HEK293 (cell line): ENCODE measurements around the gene DARS2.

Source experiments
- GFI1B ChIP-seq: fragments of 450-650 bp; formaldehyde crosslinking; IDR thresholded peaks from 2 replicates; pipeline ENCODE4 v1.5.1; 2016; ENCODE audit warnings: missing biosample characterization, missing genetic modification characterization
- GLI4 ChIP-seq: fragments of 450-650 bp; formaldehyde crosslinking; IDR thresholded peaks from 2 replicates; pipeline ENCODE4 v1.5.1; 2016; ENCODE audit warnings: missing biosample characterization, missing genetic modification characterization
- HOXD13 ChIP-seq: sonication (generic); formaldehyde crosslinking; IDR thresholded peaks from 2 replicates; pipeline ENCODE4 v1.8.0; 2022; ENCODE audit warnings: missing genetic modification reagents, borderline replicate concordance
- KLF8 ChIP-seq: fragments of 450-650 bp; formaldehyde crosslinking; IDR thresholded peaks from 2 replicates; pipeline ENCODE4 v1.5.1; 2016; ENCODE audit warnings: missing biosample characterization, missing genetic modification characterization
- KLF9 ChIP-seq: fragments of 450-650 bp; formaldehyde crosslinking; IDR thresholded peaks from 2 replicates; pipeline ENCODE4 v1.5.1; 2016; ENCODE audit warnings: missing biosample characterization, missing genetic modification characterization, low read depth
- RBAK ChIP-seq: fragments of 450-650 bp; formaldehyde crosslinking; IDR thresholded peaks from 2 replicates; pipeline ENCODE4 v1.5.1; 2016; ENCODE audit warnings: missing biosample characterization, missing genetic modification characterization
- SALL2 ChIP-seq: fragments of 450-650 bp; formaldehyde crosslinking; IDR thresholded peaks from 2 replicates; pipeline ENCODE4 v1.5.0; 2017; ENCODE audit warnings: missing biosample characterization, mild to moderate bottlenecking, missing genetic modification characterization, borderline replicate concordance
- SCRT2 ChIP-seq: fragments of 450-650 bp; formaldehyde crosslinking; IDR thresholded peaks from 2 replicates; pipeline ENCODE4 v1.5.1; 2016; ENCODE audit warnings: missing biosample characterization, missing genetic modification characterization
- SP2 ChIP-seq: fragments of 450-650 bp; formaldehyde crosslinking; IDR thresholded peaks from 2 replicates; pipeline ENCODE4 v1.5.1; 2016; ENCODE audit warnings: missing biosample characterization, missing genetic modification characterization
- YY2 ChIP-seq: fragments of 450-650 bp; formaldehyde crosslinking; IDR thresholded peaks from 2 replicates; pipeline ENCODE4 v1.5.1; 2016; ENCODE audit warnings: missing biosample characterization, missing genetic modification characterization
- ZBTB17 ChIP-seq: fragments of 450-650 bp; formaldehyde crosslinking; IDR thresholded peaks from 2 replicates; pipeline ENCODE4 v1.5.1; 2016; ENCODE audit warnings: missing biosample characterization, missing genetic modification characterization
- ZNF140 ChIP-seq: fragments of 450-650 bp; formaldehyde crosslinking; IDR thresholded peaks from 2 replicates; pipeline ENCODE4 v1.5.1; 2016; ENCODE audit warnings: missing biosample characterization, missing genetic modification characterization
- ZNF169 ChIP-seq: fragments of 450-650 bp; formaldehyde crosslinking; IDR thresholded peaks from 2 replicates; pipeline ENCODE4 v1.5.1; 2016; ENCODE audit warnings: missing biosample characterization, missing genetic modification characterization
- ZNF174 ChIP-seq: fragments of 450-650 bp; formaldehyde crosslinking; IDR thresholded peaks from 2 replicates; pipeline ENCODE4 v1.5.0; 2017; ENCODE audit warnings: missing biosample characterization, mild to moderate bottlenecking, missing genetic modification characterization
- ZNF221 ChIP-seq: fragments of 450-650 bp; formaldehyde crosslinking; IDR thresholded peaks from 2 replicates; pipeline ENCODE4 v1.5.1; 2017; ENCODE audit warnings: missing biosample characterization, missing genetic modification characterization, borderline replicate concordance
- ZNF223 ChIP-seq: fragments of 450-650 bp; formaldehyde crosslinking; IDR thresholded peaks from 2 replicates; pipeline ENCODE4 v1.5.1; 2016; ENCODE audit warnings: missing biosample characterization, missing genetic modification characterization
- ZNF391 ChIP-seq: fragments of 450-650 bp; formaldehyde crosslinking; IDR thresholded peaks from 2 replicates; pipeline ENCODE4 v1.5.1; 2016; ENCODE audit warnings: low read depth, missing biosample characterization, missing genetic modification characterization, borderline replicate concordance
- ZNF423 ChIP-seq: fragments of 450-650 bp; formaldehyde crosslinking; IDR thresholded peaks from 2 replicates; pipeline ENCODE4 v1.5.1; 2016; ENCODE audit warnings: missing biosample characterization, missing genetic modification characterization
- ZNF501 ChIP-seq: fragments of 450-650 bp; formaldehyde crosslinking; IDR thresholded peaks from 2 replicates; pipeline ENCODE4 v1.5.1; 2016; ENCODE audit warnings: missing biosample characterization, missing genetic modification characterization
- ZNF510 ChIP-seq: fragments of 450-650 bp; formaldehyde crosslinking; IDR thresholded peaks from 2 replicates; pipeline ENCODE4 v1.5.1; 2018; ENCODE audit warnings: mild to moderate bottlenecking, missing genetic modification characterization, missing biosample characterization; ENCODE audit not compliant: insufficient replicate concordance
- ZNF623 ChIP-seq: fragments of 450-650 bp; formaldehyde crosslinking; IDR thresholded peaks from 2 replicates; pipeline ENCODE4 v1.5.1; 2016; ENCODE audit warnings: missing biosample characterization, missing genetic modification characterization
- ZNF629 ChIP-seq: fragments of 450-650 bp; formaldehyde crosslinking; IDR thresholded peaks from 2 replicates; pipeline ENCODE4 v1.5.1; 2017; ENCODE audit warnings: missing biosample characterization, missing genetic modification characterization
- ZNF76 ChIP-seq: fragments of 450-650 bp; formaldehyde crosslinking; IDR thresholded peaks from 2 replicates; pipeline ENCODE4; 2016; ENCODE audit warnings: low read depth, missing biosample characterization, missing genetic modification characterization, borderline replicate concordance
- ZSCAN30 ChIP-seq: fragments of 450-650 bp; IDR thresholded peaks from 2 replicates; pipeline ENCODE4 v1.5.1; 2018; ENCODE audit warnings: missing biosample characterization, mild to moderate bottlenecking, missing genetic modification characterization, moderate library complexity
- TF ChIP-seq, protein P1 (sequence below): fragments of 450-650 bp; formaldehyde crosslinking; IDR thresholded peaks from 2 replicates; pipeline ENCODE4 v1.5.1; 2016; ENCODE audit warnings: missing biosample characterization, missing genetic modification characterization
- TF ChIP-seq, protein P2 (sequence below): fragments of 450-650 bp; formaldehyde crosslinking; IDR thresholded peaks from 2 replicates; pipeline ENCODE4 v1.5.1; 2016; ENCODE audit warnings: missing biosample characterization, missing genetic modification characterization
- TF ChIP-seq, protein P3 (sequence below): fragments of 450-650 bp; formaldehyde crosslinking; IDR thresholded peaks from 2 replicates; pipeline ENCODE4 v1.5.1; 2016; ENCODE audit warnings: missing biosample characterization, missing genetic modification characterization
- TF ChIP-seq, protein P4 (sequence below): fragments of 450-650 bp; formaldehyde crosslinking; IDR thresholded peaks from 2 replicates; pipeline ENCODE4 v1.5.1; 2017; ENCODE audit warnings: missing biosample characterization, missing genetic modification characterization
- TF ChIP-seq, protein P5 (sequence below): fragments of 450-650 bp; IDR thresholded peaks from 2 replicates; pipeline ENCODE4 v1.5.1; 2018; ENCODE audit warnings: missing biosample characterization, mild to moderate bottlenecking, missing genetic modification characterization
- TF ChIP-seq, protein P6 (sequence below): fragments of 450-650 bp; formaldehyde crosslinking; IDR thresholded peaks from 2 replicates; pipeline ENCODE4 v1.5.1; 2016; ENCODE audit warnings: missing biosample characterization, missing genetic modification characterization

DARS2 gene

DNA sequence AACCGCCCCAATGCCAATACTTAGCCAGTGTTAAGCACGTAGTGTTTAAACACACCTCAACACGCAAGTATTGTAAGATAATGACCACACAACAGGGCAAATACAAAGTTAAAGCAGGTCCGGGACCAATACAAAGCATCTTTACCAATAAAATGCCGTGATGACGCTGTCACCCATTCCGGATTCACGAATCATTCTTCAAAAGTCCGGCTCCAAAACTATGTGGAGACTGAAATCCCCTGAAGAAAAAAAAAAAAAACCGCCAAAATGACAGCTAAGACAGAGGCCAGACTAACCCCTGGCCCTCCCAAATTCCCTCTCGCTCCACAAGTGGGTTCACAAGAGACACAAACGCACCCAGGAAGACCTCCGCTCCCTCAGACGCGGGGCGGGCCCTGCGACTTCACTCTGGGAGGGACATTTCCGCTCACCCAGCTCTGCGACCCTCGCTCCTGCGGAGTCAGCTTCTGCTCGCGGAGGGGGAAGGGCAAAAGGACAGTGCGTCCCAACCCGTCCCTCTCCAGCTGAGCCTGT, 625 bp upstream of the DARS2 start (continued):
- TF ChIP-seq HOXD13 (peak; percentile 4; the same call in 1 of the 2 replicates), ZNF623 (no peak), ZSCAN30 (tag by site-specific recombination) (no peak; the same call in 1 of the 2 replicates), ZNF391 (tag by site-specific recombination) (no peak), SALL2 (tag by site-specific recombination) (no peak), ZNF169 (tag by site-specific recombination) (no peak), SP2 (tag by site-specific recombination) (peak; percentile 81), ZNF140 (tag by site-specific recombination) (no peak), YY2 (tag by site-specific recombination) (no peak), GLI4 (tag by site-specific recombination) (0 out of 2 replicates have a peak, but pooled peaks have one; percentile 33), KLF8 (tag by site-specific recombination) (no peak), SCRT2 (peak; percentile 92), ZNF423 (peak; percentile 92), ZNF223 (tag by site-specific recombination) (no peak), ZNF174 (tag by site-specific recombination) (no peak), ZNF221 (tag by site-specific recombination) (no peak), GFI1B (tag by site-specific recombination) (no peak), RBAK (tag by site-specific recombination) (no peak), ZNF501 (no peak), ZNF510 (tag by site-specific recombination) (no peak), ZNF629 (tag by site-specific recombination) (no peak; the same call in 1 of the 2 replicates), ZNF76 (no peak), KLF9 (tag by site-specific recombination) (no peak), ZBTB17 (tag by site-specific recombination) (no peak)
- TF ChIP-seq, protein P1, sequence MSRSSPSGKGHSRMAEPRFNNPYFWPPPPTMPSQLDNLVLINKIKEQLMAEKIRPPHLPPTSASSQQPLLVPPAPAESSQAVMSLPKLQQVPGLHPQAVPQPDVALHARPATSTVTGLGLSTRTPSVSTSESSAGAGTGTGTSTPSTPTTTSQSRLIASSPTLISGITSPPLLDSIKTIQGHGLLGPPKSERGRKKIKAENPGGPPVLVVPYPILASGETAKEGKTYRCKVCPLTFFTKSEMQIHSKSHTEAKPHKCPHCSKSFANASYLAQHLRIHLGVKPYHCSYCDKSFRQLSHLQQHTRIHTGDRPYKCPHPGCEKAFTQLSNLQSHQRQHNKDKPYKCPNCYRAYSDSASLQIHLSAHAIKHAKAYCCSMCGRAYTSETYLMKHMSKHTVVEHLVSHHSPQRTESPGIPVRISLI (tag by site-specific recombination) = no peak
- TF ChIP-seq, protein P2, sequence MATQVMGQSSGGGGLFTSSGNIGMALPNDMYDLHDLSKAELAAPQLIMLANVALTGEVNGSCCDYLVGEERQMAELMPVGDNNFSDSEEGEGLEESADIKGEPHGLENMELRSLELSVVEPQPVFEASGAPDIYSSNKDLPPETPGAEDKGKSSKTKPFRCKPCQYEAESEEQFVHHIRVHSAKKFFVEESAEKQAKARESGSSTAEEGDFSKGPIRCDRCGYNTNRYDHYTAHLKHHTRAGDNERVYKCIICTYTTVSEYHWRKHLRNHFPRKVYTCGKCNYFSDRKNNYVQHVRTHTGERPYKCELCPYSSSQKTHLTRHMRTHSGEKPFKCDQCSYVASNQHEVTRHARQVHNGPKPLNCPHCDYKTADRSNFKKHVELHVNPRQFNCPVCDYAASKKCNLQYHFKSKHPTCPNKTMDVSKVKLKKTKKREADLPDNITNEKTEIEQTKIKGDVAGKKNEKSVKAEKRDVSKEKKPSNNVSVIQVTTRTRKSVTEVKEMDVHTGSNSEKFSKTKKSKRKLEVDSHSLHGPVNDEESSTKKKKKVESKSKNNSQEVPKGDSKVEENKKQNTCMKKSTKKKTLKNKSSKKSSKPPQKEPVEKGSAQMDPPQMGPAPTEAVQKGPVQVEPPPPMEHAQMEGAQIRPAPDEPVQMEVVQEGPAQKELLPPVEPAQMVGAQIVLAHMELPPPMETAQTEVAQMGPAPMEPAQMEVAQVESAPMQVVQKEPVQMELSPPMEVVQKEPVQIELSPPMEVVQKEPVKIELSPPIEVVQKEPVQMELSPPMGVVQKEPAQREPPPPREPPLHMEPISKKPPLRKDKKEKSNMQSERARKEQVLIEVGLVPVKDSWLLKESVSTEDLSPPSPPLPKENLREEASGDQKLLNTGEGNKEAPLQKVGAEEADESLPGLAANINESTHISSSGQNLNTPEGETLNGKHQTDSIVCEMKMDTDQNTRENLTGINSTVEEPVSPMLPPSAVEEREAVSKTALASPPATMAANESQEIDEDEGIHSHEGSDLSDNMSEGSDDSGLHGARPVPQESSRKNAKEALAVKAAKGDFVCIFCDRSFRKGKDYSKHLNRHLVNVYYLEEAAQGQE (tag by site-specific recombination) = 0 out of 2 replicates have a peak, but pooled peaks have one; percentile 21
- TF ChIP-seq, protein P3, sequence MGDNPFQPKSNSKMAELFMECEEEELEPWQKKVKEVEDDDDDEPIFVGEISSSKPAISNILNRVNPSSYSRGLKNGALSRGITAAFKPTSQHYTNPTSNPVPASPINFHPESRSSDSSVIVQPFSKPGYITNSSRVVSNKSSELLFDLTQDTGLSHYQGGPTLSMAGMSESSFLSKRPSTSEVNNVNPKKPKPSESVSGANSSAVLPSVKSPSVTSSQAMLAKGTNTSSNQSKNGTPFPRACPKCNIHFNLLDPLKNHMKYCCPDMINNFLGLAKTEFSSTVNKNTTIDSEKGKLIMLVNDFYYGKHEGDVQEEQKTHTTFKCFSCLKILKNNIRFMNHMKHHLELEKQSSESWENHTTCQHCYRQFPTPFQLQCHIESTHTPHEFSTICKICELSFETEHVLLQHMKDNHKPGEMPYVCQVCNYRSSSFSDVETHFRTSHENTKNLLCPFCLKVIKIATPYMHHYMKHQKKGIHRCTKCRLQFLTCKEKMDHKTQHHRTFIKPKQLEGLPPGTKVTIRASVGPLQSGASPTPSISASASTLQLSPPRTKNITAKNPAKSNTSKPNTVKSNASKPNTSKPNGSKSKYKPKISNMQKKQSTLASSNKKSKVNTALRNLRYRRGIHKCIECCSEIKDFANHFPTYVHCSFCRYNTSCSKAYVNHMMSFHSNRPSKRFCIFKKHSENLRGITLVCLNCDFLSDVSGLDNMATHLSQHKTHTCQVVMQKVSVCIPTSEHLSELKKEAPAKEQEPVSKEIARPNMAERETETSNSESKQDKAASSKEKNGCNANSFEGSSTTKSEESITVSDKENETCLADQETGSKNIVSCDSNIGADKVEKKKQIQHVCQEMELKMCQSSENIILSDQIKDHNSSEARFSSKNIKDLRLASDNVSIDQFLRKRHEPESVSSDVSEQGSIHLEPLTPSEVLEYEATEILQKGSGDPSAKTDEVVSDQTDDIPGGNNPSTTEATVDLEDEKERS (tag by site-specific recombination) = no peak
- TF ChIP-seq, protein P4, sequence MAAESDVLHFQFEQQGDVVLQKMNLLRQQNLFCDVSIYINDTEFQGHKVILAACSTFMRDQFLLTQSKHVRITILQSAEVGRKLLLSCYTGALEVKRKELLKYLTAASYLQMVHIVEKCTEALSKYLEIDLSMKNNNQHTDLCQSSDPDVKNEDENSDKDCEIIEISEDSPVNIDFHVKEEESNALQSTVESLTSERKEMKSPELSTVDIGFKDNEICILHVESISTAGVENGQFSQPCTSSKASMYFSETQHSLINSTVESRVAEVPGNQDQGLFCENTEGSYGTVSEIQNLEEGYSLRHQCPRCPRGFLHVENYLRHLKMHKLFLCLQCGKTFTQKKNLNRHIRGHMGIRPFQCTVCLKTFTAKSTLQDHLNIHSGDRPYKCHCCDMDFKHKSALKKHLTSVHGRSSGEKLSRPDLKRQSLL (tag by site-specific recombination) = no peak
- TF ChIP-seq, protein P5, sequence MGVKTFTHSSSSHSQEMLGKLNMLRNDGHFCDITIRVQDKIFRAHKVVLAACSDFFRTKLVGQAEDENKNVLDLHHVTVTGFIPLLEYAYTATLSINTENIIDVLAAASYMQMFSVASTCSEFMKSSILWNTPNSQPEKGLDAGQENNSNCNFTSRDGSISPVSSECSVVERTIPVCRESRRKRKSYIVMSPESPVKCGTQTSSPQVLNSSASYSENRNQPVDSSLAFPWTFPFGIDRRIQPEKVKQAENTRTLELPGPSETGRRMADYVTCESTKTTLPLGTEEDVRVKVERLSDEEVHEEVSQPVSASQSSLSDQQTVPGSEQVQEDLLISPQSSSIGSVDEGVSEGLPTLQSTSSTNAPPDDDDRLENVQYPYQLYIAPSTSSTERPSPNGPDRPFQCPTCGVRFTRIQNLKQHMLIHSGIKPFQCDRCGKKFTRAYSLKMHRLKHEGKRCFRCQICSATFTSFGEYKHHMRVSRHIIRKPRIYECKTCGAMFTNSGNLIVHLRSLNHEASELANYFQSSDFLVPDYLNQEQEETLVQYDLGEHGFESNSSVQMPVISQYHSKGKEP (tag by site-specific recombination) = no peak
- TF ChIP-seq, protein P6, sequence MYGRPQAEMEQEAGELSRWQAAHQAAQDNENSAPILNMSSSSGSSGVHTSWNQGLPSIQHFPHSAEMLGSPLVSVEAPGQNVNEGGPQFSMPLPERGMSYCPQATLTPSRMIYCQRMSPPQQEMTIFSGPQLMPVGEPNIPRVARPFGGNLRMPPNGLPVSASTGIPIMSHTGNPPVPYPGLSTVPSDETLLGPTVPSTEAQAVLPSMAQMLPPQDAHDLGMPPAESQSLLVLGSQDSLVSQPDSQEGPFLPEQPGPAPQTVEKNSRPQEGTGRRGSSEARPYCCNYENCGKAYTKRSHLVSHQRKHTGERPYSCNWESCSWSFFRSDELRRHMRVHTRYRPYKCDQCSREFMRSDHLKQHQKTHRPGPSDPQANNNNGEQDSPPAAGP (tag by site-specific recombination) = peak; percentile 42; the same call in 1 of the 2 replicates
